Measurements from ENCODE around the gene LRRC10.
"Not testable (repeated sequence)": the region's sequence is repeated elsewhere in the genome, so short reads cannot be mapped to it uniquely, and the experiment has no call there.

The LRRC10 gene

GRCh38 chr12:69620921-69621320 lies 10.2 kb upstream of the LRRC10 start:
- TF ChIP-seq CTCF (IDR thresholded peaks at IDR 0.05; ENCODE audit: low read depth, low read length), result no peak
- no peak overlapping the region for H3K4me3 ChIP-seq (replicated peaks in 1 of 2; ENCODE audit: low read depth in 2 of 2, low read length in 2 of 2)
- peak in 1 of 2 donors; percentile 9 for DNase-seq (ENCODE audit: low read depth in 2 of 2)

- no peak overlapping the region for H3K4me3 ChIP-seq (replicated peaks in 1 of 2; ENCODE audit: low read depth in 2 of 2, low read length in 2 of 2)
- TF ChIP-seq CTCF (IDR thresholded peaks at IDR 0.05; ENCODE audit: low read depth, low read length), result no peak
- DNase-seq (ENCODE audit: low read depth in 2 of 2), result no peak
These were observed 9.4 kb upstream of the LRRC10 start for GRCh38 chr12:69620077-69620476.

GRCh38 chr12:69619050-69619449 lies 8.3 kb upstream of the LRRC10 start:
- H3K4me3 ChIP-seq (replicated peaks in 1 of 2; ENCODE audit: low read depth in 2 of 2, low read length in 2 of 2), result no peak overlapping the region
- TF ChIP-seq CTCF (IDR thresholded peaks at IDR 0.05; ENCODE audit: low read depth, low read length), result no peak
- DNase-seq (ENCODE audit: low read depth in 2 of 2), result peak in 1 of 2 donors; percentile 49

- DNase-seq (ENCODE audit: low read depth in 2 of 2), result no peak
- TF ChIP-seq CTCF (IDR thresholded peaks at IDR 0.05; ENCODE audit: low read depth, low read length), result no peak
- H3K4me3 ChIP-seq (replicated peaks in 1 of 2; ENCODE audit: low read depth in 2 of 2, low read length in 2 of 2), result no peak overlapping the region
These were observed 5.3 kb upstream of the LRRC10 start for GRCh38 chr12:69616025-69616424.

- no peak for TF ChIP-seq CTCF (IDR thresholded peaks at IDR 0.05; ENCODE audit: low read depth, low read length)
- DNase-seq (ENCODE audit: low read depth in 2 of 2), result no peak
- H3K4me3 ChIP-seq (replicated peaks in 1 of 2; ENCODE audit: low read depth in 2 of 2, low read length in 2 of 2), result no peak overlapping the region
These were observed 2.6 kb upstream of the LRRC10 start for GRCh38 chr12:69613351-69613750.

GRCh38 chr12:69610126-69610525 lies 581 bp downstream of the LRRC10 start:
- DNase-seq (ENCODE audit: low read depth in 2 of 2), result no peak
- no peak for TF ChIP-seq CTCF (IDR thresholded peaks at IDR 0.05; ENCODE audit: low read depth, low read length)
- H3K4me3 ChIP-seq (replicated peaks in 1 of 2; ENCODE audit: low read depth in 2 of 2, low read length in 2 of 2), result no peak overlapping the region

GRCh38 chr12:69608114-69608513 lies 2.6 kb downstream of the LRRC10 start:
- peak in 1 of 2 donors; percentile 23 for DNase-seq (ENCODE audit: low read depth in 2 of 2)
- TF ChIP-seq CTCF (IDR thresholded peaks at IDR 0.05; ENCODE audit: low read depth, low read length), result no peak
- H3K4me3 ChIP-seq (replicated peaks in 1 of 2; ENCODE audit: low read depth in 2 of 2, low read length in 2 of 2), result no peak overlapping the region

- DNase-seq (ENCODE audit: low read depth in 2 of 2); H3K4me3 ChIP-seq (replicated peaks in 1 of 2; ENCODE audit: low read depth in 2 of 2, low read length in 2 of 2): not testable (repeated sequence)
These were observed 6.4 kb downstream of the LRRC10 start for GRCh38 chr12:69604275-69604674.

GRCh38 chr12:69603556-69603955 lies 7.2 kb downstream of the LRRC10 start:
- DNase-seq (ENCODE audit: low read depth in 2 of 2); H3K4me3 ChIP-seq (replicated peaks in 1 of 2; ENCODE audit: low read depth in 2 of 2, low read length in 2 of 2): not testable (repeated sequence)
